ENCODE results near the gene TRIB2.

The TRIB2 gene

DNA sequence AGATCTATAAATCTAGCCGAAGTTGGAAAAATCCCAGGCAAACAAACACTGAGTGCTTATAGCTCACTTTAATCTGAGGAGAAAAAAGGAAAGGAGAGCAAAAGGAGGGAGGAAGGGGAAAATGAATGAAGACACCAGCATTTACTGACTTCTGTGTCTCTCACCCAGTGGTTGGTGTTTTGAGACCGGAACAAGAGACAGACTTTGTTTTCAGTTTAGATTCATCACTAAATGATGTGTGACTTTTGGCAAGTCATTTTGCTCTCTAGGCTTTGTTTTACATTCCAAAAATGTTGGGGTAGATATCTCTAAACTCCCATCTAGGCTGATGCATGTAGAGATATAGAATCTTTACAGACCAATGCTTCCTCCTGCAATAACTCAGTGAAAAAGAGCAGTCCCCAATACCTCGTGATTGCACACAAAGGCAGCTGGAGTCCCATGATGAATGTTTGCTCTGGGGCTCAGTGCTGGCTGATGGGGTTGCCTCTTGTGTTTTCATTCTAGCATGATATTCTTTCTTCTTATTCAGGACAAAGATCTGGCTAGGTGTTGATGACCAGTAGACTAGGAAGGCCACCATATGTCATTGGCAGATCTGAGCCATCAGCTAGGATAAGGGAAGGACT is 51.4 kb downstream of the TRIB2 start:
- Mint-ChIP-seq H3K4me3 (no peak overlapping the region), H3K4me1 (no peaks in the 10 kb centered on the region), H3K27me3 (peaks cover 31% of the 10 kb centered on the region), H3K9me3 (peaks cover 4% of the 10 kb centered on the region), H3K36me3 (ENCODE audit: insufficient read depth) (peaks cover 2% of the 10 kb centered on the region), H3K27ac (ENCODE audit: low read depth) (no peak overlapping the region)
- ATAC-seq (replicated peaks; ENCODE audit: extremely low read depth, poor library complexity, severe bottlenecking): no peak
- DNase-seq (ENCODE audit: low spot score in 2 of 2): no peak

- Mint-ChIP-seq H3K27me3 (peaks cover 31% of the 10 kb centered on the region), H3K4me1 (no peaks in the 10 kb centered on the region), H3K9me3 (no peaks in the 10 kb centered on the region), H3K36me3 (ENCODE audit: insufficient read depth) (peaks cover 2% of the 10 kb centered on the region), H3K27ac (ENCODE audit: low read depth) (no peak overlapping the region), H3K4me3 (no peak overlapping the region)
- ATAC-seq (replicated peaks; ENCODE audit: extremely low read depth, poor library complexity, severe bottlenecking) (no peak), DNase-seq (ENCODE audit: low spot score in 2 of 2) (no peak)
Observed at GRCh38 chr2:12769492-12770105, 52.9 kb downstream of the TRIB2 start.

DNA sequence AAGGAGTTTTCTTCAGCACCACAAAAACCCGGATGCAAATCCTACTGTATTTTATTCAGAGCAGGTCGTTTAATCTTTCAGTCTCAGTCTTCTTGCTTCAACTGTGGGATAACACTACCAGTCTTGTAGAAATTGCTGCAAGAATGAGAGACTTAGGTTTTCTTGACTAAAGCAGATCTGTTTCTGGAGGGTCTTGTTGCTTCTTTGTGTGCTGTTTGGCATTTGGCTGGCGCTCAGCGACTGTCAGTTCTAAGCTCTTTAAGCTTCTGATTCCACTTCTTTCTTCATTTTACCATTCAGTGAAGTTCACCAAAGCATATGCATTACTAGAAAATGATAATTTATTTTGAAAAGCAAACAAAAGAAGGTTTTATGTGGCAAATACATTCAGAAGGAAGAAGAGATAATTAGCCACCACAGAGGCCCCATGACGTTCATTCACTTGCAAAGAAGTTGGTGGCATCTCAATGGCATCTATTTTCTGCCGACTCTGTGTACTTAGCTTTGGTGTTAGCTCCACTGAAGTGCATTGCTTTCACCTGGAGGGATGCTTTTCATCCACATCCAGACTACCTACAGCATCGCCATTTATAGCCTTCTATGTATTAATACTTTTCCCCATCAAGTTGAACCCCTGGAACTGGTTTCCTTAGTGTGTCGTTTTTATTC is 53.7 kb downstream of the TRIB2 start:
- Mint-ChIP-seq H3K36me3 (ENCODE audit: insufficient read depth) (peaks cover 2% of the 10 kb centered on the region), H3K27me3 (peaks cover 31% of the 10 kb centered on the region), H3K27ac (ENCODE audit: low read depth) (no peak overlapping the region), H3K4me3 (no peak overlapping the region), H3K4me1 (no peaks in the 10 kb centered on the region), H3K9me3 (no peaks in the 10 kb centered on the region)
- ATAC-seq (replicated peaks; ENCODE audit: extremely low read depth, poor library complexity, severe bottlenecking) (no peak), DNase-seq (ENCODE audit: low spot score in 2 of 2) (no peak)

GRCh38 chr2:12771154-12771553 is 54.4 kb downstream of the TRIB2 start:
- no peaks in the 10 kb centered on the region for H3K4me1 Mint-ChIP-seq
- no peaks in the 10 kb centered on the region for H3K9me3 Mint-ChIP-seq
- ATAC-seq (replicated peaks; ENCODE audit: extremely low read depth, poor library complexity, severe bottlenecking): no peak
- no peak for DNase-seq (ENCODE audit: low spot score in 2 of 2)
- no peak overlapping the region for H3K27ac Mint-ChIP-seq (ENCODE audit: low read depth)
- H3K4me3 Mint-ChIP-seq: no peak overlapping the region
- H3K27me3 Mint-ChIP-seq: peaks cover 31% of the 10 kb centered on the region
- H3K36me3 Mint-ChIP-seq (ENCODE audit: insufficient read depth): peaks cover 2% of the 10 kb centered on the region

DNA sequence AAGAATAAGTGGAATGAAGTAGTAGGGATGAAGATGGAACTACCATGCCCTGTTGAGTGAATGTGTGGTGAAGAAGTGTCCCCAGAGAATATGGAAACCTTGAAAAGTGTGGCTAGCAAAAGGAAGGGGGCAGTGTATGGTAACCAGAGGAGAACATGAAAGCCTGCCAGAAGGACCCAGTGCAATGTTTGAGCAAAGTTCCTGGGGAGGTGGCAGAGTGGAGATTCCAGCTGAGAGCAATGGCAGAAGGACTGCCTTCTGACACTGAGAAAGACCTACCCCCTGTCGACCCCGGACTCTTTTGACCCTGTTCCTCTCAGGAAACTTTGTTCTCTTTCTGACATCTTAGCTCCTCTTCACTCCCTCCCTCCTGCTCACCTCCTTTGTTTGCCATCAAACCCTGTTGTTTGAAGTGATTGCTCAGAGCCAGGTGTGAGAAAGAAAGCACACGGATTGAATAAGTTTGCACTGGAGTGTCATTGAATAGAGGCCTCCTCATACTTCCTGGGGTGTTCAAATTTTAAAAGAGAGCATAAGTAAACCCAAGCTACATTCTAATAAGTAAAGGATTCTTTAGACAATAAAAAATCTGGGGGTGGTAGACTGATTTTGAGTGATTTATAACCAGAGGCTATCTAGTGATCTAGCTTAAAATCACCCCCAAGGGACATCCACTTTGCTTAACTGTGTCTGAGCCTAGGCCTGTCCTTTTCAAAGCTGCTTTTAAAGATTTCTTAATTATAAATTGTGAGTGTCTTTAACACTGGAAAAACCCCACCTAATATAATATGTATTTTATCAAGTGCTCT is 57.1 kb downstream of the TRIB2 start:
- Mint-ChIP-seq H3K9me3 (no peaks in the 10 kb centered on the region), H3K36me3 (ENCODE audit: insufficient read depth) (peaks cover 2% of the 10 kb centered on the region), H3K27ac (ENCODE audit: low read depth) (no peak overlapping the region), H3K4me3 (no peak overlapping the region), H3K4me1 (no peaks in the 10 kb centered on the region), H3K27me3 (peaks cover 27% of the 10 kb centered on the region)
- ATAC-seq (replicated peaks; ENCODE audit: extremely low read depth, poor library complexity, severe bottlenecking) (no peak), DNase-seq (ENCODE audit: low spot score in 2 of 2) (no peak)

DNA sequence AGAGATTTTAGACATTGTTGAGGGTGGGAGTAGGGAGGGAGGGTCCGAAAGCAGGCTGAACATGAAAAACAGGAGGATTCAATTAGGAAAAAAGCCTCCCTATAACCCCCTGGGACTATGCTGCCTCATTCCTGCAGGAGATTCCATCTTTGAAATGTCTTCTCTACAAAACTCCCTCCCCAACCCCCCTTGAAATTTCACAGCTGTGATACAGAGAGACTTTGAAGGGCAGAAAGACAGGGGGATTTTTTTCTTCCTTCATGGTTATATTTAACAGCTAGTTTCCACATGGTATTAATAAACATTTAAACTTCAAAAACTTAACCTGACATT is 57.6 kb downstream of the TRIB2 start:
- ATAC-seq (replicated peaks; ENCODE audit: extremely low read depth, poor library complexity, severe bottlenecking) (no peak), DNase-seq (ENCODE audit: low spot score in 2 of 2) (no peak)
- Mint-ChIP-seq H3K36me3 (ENCODE audit: insufficient read depth) (peaks cover under 1% of the 10 kb centered on the region), H3K9me3 (no peaks in the 10 kb centered on the region), H3K27ac (ENCODE audit: low read depth) (no peak overlapping the region), H3K4me1 (no peaks in the 10 kb centered on the region), H3K27me3 (peaks cover 21% of the 10 kb centered on the region), H3K4me3 (no peak overlapping the region)

GRCh38 chr2:12776521-12776961 is 59.8 kb downstream of the TRIB2 start:
- ATAC-seq (replicated peaks; ENCODE audit: extremely low read depth, poor library complexity, severe bottlenecking) (no peak), DNase-seq (ENCODE audit: low spot score in 2 of 2) (no peak)
- Mint-ChIP-seq H3K4me3 (no peak overlapping the region), H3K9me3 (no peaks in the 10 kb centered on the region), H3K36me3 (ENCODE audit: insufficient read depth) (no peaks in the 10 kb centered on the region), H3K27ac (ENCODE audit: low read depth) (no peak overlapping the region), H3K27me3 (peaks cover 6% of the 10 kb centered on the region), H3K4me1 (peaks cover 6% of the 10 kb centered on the region)

- H3K27ac Mint-ChIP-seq (ENCODE audit: low read depth): no peak overlapping the region
- peaks cover 6% of the 10 kb centered on the region for H3K4me1 Mint-ChIP-seq
- H3K4me3 Mint-ChIP-seq: no peak overlapping the region
- DNase-seq (ENCODE audit: low spot score in 2 of 2) (no peak), ATAC-seq (replicated peaks; ENCODE audit: extremely low read depth, poor library complexity, severe bottlenecking) (no peak)
- H3K9me3 Mint-ChIP-seq: no peaks in the 10 kb centered on the region
- no peaks in the 10 kb centered on the region for H3K27me3 Mint-ChIP-seq
- H3K36me3 Mint-ChIP-seq (ENCODE audit: insufficient read depth): no peaks in the 10 kb centered on the region
Observed at GRCh38 chr2:12778369-12778768, 61.6 kb downstream of the TRIB2 start.

GRCh38 chr2:12778811-12779579 is 62.3 kb downstream of the TRIB2 start:
- H3K27ac Mint-ChIP-seq (ENCODE audit: low read depth): no peak overlapping the region
- H3K36me3 Mint-ChIP-seq (ENCODE audit: insufficient read depth): no peaks in the 10 kb centered on the region
- no peak overlapping the region for H3K4me3 Mint-ChIP-seq
- no peaks in the 10 kb centered on the region for H3K27me3 Mint-ChIP-seq
- ATAC-seq (replicated peaks; ENCODE audit: extremely low read depth, poor library complexity, severe bottlenecking) (no peak), DNase-seq (ENCODE audit: low spot score in 2 of 2) (no peak)
- no peaks in the 10 kb centered on the region for H3K9me3 Mint-ChIP-seq
- peaks cover 6% of the 10 kb centered on the region for H3K4me1 Mint-ChIP-seq

- Mint-ChIP-seq H3K27ac (ENCODE audit: low read depth) (no peak overlapping the region), H3K27me3 (no peaks in the 10 kb centered on the region), H3K4me3 (no peak overlapping the region), H3K36me3 (ENCODE audit: insufficient read depth) (no peaks in the 10 kb centered on the region), H3K4me1 (peaks cover 6% of the 10 kb centered on the region), H3K9me3 (no peaks in the 10 kb centered on the region)
- ATAC-seq (replicated peaks; ENCODE audit: extremely low read depth, poor library complexity, severe bottlenecking) (no peak), DNase-seq (ENCODE audit: low spot score in 2 of 2) (no peak)
Observed at GRCh38 chr2:12781329-12781728, 64.6 kb downstream of the TRIB2 start.

DNA sequence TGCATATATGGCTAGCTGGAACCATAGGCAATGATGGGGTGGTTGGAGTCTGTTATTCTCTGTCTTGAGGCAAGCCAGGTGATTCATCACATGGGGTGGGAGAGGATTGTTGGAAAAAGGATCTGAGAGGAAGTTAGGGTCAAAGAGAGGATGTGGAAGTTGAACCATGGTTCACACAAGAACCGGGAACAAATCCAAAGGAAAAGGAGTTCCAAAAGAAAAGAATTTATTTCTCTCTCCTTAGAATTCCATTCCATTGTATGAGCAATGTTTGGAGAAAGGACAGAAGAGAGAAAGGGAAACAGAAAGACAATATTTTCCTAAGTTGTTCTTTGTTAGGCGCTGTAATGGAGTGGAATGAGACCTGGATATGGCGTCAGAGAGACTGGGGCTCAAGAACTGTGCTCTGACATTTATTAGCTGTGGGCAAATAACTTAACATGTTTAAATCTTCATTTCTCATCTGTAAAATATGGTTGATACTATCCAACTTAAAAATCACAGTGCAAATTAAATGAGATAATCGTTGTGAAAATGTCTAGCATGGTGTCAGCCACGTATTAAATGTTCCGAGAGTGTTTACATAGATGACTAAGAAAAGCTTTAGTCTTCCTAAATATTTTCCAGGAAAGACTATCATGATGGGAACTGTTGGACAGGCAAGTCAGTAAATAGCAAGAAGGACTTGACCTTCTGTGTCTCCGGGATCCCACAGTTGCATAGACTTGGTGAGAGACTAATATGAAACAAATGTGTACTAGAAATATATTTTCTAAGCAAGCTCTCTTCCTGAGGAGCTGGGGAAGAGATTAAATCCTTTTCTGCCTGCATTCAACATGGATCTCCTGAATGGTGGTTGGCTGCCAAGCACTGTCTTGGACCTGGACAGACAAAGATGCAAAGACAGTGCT is 71.4 kb downstream of the TRIB2 start:
- H3K27ac Mint-ChIP-seq (ENCODE audit: low read depth): no peak overlapping the region
- H3K27me3 Mint-ChIP-seq: peaks cover 18% of the 10 kb centered on the region
- no peaks in the 10 kb centered on the region for H3K36me3 Mint-ChIP-seq (ENCODE audit: insufficient read depth)
- DNase-seq (ENCODE audit: low spot score in 2 of 2): no peak
- no peaks in the 10 kb centered on the region for H3K9me3 Mint-ChIP-seq
- H3K4me1 Mint-ChIP-seq: no peaks in the 10 kb centered on the region
- no peak for ATAC-seq (replicated peaks; ENCODE audit: extremely low read depth, poor library complexity, severe bottlenecking)
- no peak overlapping the region for H3K4me3 Mint-ChIP-seq
